Measurements from ENCODE around the gene PRKG1.

PRKG1 gene

DNA sequence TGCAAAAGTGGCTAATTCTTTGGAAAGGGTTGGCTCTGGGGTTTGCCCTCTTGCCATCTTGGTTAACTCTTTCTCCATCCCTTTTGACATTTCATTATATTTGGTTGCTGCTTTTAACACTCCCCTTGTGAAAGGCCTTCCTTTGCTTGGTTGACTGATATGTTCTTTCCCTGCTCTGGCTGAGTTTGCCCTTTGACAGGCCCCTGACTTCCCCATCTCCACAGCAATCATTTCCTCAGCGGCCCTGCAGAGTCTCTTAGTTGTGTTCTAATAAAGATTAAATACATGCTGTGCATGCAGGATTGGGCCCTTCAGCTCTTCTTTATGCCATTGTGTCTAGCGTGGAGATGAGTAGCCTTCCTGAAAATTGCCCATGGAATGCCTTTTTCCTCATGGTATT, 709.7 kb downstream of the PRKG1 start:
- H3K4me3 ChIP-seq (ENCODE audit: low read length) = no peak overlapping the region
- TF ChIP-seq ZNF274 (IDR thresholded peaks at IDR 0.05; ENCODE audit: low read depth, low read length) = no peak

DNA sequence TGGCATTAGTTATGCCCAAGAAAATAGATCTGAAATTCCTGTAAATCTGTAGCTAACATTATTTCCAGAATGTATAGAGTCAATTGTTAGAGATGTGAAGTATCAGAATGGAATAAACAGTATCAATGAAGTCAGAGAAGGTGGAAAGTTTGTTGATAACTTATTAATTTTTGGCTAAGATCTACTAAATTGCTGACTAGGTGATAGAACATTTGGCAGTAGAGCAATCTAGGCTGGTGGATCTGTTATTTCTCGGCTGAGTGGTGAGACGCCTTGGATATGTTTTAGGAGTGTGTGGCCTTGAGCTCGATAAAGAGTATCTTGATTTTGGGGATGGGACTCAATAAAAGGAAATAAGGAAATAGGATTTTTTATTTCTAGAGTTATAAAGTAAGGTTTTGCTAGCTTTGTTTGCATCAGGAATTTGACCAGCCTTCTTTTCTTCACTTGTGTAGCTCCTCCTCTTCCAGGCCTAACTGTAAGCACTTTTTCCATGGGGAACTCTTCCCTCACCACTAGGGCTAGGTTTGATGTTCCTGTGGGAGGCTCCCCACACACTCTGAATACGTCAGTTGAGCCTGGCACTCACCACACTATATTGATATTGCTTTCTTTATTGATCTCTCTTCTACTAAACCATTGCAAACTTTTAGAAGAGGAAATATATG, 711.9 kb downstream of the PRKG1 start:
- TF ChIP-seq ZNF274 (IDR thresholded peaks at IDR 0.05; ENCODE audit: low read depth, low read length) = no peak
- H3K4me3 ChIP-seq (ENCODE audit: low read length) = no peak overlapping the region

DNA sequence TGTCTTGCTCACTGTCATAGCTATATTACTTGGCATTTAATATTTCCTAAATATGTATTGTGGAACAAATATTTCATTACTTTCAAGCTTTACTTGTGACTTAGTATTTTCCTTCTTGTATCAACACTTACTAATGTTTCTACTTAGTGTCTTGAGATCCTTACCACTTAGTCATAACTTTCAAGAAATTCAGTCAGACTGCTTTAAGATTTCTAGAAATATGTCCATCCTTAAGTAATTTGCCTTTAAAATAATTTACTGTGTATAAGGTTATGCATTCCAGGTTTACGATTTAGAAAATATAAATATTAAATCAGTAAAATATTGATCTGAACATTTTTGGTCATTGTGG, 712.4 kb downstream of the PRKG1 start:
- TF ChIP-seq ZNF274 (IDR thresholded peaks at IDR 0.05; ENCODE audit: low read depth, low read length) = no peak
- H3K4me3 ChIP-seq (ENCODE audit: low read length) = no peak overlapping the region

DNA sequence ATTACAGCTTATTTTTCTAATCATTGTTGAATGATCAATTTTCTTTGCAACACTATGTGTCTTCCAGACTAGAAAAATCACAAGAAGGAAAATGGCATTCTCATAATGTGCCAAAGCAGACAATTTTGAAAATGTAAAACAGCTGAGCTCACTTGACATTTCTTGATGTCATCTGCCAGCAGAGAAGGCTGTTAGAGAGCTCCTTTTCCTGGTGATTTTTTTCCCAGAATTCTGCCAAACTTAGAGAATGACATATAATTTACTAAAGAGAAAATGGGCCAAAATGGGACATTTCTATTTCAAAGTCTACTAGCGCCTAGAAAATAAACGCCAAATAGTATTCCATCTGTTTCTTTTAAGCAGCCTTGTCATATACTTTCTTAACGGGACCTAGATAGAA, 714.0 kb downstream of the PRKG1 start:
- H3K4me3 ChIP-seq (ENCODE audit: low read length) = no peak overlapping the region
- TF ChIP-seq ZNF274 (IDR thresholded peaks at IDR 0.05; ENCODE audit: low read depth, low read length) = no peak

DNA sequence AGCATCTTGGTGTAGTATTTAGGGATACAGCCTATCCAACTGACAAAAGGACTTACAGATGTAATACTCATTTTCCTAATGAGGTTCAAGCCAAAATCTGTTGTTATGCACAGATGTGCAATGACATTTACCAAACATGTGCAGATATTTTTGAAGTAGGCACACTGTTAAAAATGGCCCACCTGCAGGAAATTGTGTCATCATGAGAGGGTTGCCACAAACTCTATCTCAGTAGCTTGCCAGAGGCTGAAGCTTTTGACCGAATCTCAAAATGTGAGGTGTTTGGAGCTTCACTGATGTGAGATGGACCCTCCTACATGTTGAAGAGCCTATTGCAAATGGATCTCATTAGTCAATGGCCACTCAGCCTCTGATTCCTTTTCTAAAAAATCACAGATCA, 714.8 kb downstream of the PRKG1 start:
- no peak for TF ChIP-seq ZNF274 (IDR thresholded peaks at IDR 0.05; ENCODE audit: low read depth, low read length)
- no peak overlapping the region for H3K4me3 ChIP-seq (ENCODE audit: low read length)

DNA sequence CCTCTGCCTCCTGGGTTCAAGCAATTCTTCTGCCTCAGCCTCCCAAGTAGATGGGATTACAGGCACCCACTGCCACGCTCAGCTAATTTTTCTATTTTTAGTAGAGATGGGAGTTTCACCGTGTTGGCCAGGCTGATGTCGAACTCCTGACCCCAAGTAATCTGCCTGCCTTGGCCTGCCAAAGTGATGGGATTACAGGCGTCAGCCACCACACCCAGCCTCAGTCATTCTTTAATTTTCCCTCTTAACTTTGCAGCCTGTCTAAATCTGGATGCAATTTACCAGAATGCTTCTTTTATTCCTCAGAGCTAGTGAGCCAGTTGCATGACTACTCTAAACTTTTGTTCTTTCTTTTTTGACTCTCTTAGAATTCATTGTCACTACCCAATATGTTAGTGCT, 715.6 kb downstream of the PRKG1 start:
- TF ChIP-seq ZNF274 (IDR thresholded peaks at IDR 0.05; ENCODE audit: low read depth, low read length) = no peak
- H3K4me3 ChIP-seq (ENCODE audit: low read length) = no peak overlapping the region

DNA sequence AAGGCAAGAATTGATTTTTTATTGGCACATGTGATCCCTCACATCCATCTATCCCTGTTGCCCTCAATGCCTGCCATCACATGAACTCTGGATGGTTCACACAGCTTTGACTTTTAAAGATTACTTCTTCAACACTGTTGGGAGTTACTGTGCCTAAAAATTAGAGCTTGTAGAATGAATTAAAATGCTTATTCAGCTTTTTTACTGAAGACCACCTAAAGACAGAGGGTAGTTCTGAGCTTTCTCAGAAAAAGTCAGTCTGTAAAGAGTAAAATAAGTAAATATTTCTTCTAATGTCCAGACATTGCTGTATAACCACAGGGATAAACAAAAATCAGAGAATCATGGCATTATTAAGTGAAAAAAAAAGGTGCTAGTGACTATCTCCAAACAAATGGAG, 718.4 kb downstream of the PRKG1 start:
- no peak overlapping the region for H3K4me3 ChIP-seq (ENCODE audit: low read length)
- TF ChIP-seq ZNF274 (IDR thresholded peaks at IDR 0.05; ENCODE audit: low read depth, low read length) = no peak

GRCh38 chr10:51800121-51800520, 725.8 kb downstream of the PRKG1 start:
- no peak overlapping the region for H3K4me3 ChIP-seq (ENCODE audit: low read length)
- no peak for TF ChIP-seq ZNF274 (IDR thresholded peaks at IDR 0.05; ENCODE audit: low read depth, low read length)

- no peak for TF ChIP-seq ZNF274 (IDR thresholded peaks at IDR 0.05; ENCODE audit: low read depth, low read length)
These were observed 726.6 kb downstream of the PRKG1 start for GRCh38 chr10:51800725-51801424.

GRCh38 chr10:51802030-51802429, 727.7 kb downstream of the PRKG1 start:
- no peak for TF ChIP-seq ZNF274 (IDR thresholded peaks at IDR 0.05; ENCODE audit: low read depth, low read length)
- no peak overlapping the region for H3K4me3 ChIP-seq (ENCODE audit: low read length)

More at GRCh38 chr10:51800725-51801424, 726.6 kb downstream of the PRKG1 start:
- H3K4me3 ChIP-seq (ENCODE audit: low read length) = no peak overlapping the region

DNA sequence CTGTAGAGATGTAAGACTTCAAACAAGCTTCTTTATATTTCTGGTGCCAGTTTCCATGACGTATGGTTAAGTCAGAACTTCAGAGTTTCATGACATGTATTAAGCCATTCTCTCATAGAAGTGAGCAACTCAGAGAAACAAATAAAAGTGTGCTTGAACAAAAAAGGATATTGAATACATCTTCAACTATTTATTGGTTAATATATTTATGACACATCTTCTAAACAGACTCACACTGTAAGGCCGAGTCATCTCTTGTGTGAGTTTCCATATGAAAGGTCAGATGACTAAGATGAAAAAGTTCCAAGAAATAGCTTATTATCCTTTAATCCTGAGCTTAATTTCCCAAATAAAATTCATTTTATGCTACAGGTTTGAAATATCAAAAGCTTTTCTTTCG, 730.6 kb downstream of the PRKG1 start:
- no peak for TF ChIP-seq ZNF274 (IDR thresholded peaks at IDR 0.05; ENCODE audit: low read depth, low read length)
- H3K4me3 ChIP-seq (ENCODE audit: low read length) = no peak overlapping the region

DNA sequence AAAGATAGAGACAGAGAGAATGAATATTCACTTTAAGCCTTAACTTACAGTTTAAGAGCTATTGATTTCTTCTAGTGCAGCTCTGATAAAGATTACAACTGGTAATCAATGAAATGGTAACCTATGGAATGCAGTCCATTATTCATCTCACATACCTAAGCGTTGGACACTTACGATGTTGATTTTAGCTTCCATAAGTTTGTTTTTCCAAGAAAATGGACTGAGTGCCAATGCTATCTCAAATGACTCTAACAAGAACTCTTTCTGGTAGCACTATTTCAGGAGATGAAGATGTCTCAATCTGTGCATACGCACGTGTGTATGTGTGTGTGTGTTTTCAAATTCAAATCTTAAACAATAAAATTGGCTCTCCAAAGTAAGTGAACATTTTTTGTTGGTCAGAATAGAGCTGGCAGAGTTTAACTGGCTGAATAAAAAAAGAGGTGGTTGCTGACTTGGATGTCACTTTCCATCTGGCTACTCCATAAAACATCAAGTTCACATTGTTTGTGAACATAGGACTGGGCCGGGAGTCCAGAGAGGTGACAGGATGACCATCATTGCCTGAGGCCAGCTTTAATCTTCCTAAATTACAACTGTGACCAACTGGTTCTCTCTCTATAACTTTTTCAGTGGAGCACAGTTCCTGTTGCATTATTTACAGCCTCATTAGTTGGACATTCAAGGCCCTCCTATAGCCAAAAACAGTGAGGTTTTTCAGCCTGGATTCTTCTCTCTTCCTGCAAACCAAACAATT, 732.0 kb downstream of the PRKG1 start:
- no peak for TF ChIP-seq ZNF274 (IDR thresholded peaks at IDR 0.05; ENCODE audit: low read depth, low read length)
- no peak overlapping the region for H3K4me3 ChIP-seq (ENCODE audit: low read length)

DNA sequence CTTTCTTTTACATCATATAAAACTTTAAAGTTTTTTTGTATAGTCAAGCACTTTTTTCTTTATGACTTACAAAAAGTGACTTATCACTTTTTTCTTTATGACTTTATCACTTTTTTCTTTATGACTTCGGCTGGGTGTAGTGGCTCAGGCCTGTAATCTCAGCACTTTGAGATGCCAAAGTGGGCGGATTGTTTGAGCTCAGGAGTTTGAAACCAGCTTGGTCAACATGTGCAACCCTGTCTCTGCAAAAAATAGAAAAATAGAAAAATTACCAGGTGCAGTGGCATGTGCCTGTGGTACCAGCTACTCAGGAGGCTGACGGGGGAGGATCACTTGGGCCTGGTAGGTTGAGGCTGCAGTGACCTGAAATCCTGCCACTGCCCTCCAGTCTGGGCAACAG, 733.9 kb downstream of the PRKG1 start:
- TF ChIP-seq ZNF274 (IDR thresholded peaks at IDR 0.05; ENCODE audit: low read depth, low read length) = no peak
- no peak overlapping the region for H3K4me3 ChIP-seq (ENCODE audit: low read length)

DNA sequence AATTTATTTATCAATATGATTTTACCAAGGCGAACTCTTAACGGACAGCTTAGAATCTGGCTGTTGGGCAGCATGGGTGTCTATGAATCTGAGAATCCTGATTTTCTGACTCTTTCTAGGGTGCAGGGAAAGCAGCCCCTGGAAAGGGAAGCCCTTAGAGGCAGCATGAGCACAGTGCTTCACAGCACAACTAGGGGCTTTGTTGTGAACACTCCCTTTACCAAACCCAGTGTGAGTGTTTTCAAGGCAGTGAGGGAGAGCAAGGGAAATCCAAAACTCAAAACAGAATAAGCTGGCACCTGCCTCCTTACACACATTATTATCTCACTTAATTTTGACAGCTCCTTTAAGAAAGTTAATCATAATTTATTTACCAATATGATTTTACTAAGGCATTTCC, 741.4 kb downstream of the PRKG1 start:
- no peak overlapping the region for H3K4me3 ChIP-seq (ENCODE audit: low read length)

GRCh38 chr10:51821045-51821444, 746.8 kb downstream of the PRKG1 start:
- no peak overlapping the region for H3K4me3 ChIP-seq (ENCODE audit: low read length)
- no peak for TF ChIP-seq ZNF274 (IDR thresholded peaks at IDR 0.05; ENCODE audit: low read depth, low read length)

More for the DNA sequence above, 741.4 kb downstream of the PRKG1 start:
- no peak for TF ChIP-seq ZNF274 (IDR thresholded peaks at IDR 0.05; ENCODE audit: low read depth, low read length)
